Bronchial epithelial cell (primary cell): Measurements from ENCODE around the gene CDK5. TPM values are rescaled to one million over a fixed set of nuclear protein-coding genes. Genes with fewer than 3 reads are reported as not detected.
A peak's percentile ranks its signal among the peaks of the same experiment; 100 is the strongest.

Source experiments
- DNase-seq: peaks from one replicate; pipeline ENCODE4 v3.0.0-alpha.2; 2010; ENCODE audit warnings: low read depth
- FAIRE-seq: peaks from 2 replicates; lab custom pipeline; 2011; peaks lifted over from hg19 to GRCh38; lab: Jason Lieb, UNC
- H3K27me3 ChIP-seq: 2 replicates; pipeline ENCODE4 v1.5.1; 2011; ENCODE audit warnings: low read length; ENCODE audit not compliant: control insufficient read depth, insufficient read depth
- H3K36me3 ChIP-seq: 2 replicates; pipeline ENCODE4 v1.5.1; 2011; ENCODE audit warnings: low read length; ENCODE audit not compliant: control insufficient read depth, insufficient read depth
- H3K4me3 ChIP-seq: 2 replicates; pipeline ENCODE4 v1.5.1; 2011; ENCODE audit warnings: mild to moderate bottlenecking, low read depth, low read length, control low read depth
- CTCF ChIP-seq: IDR thresholded peaks from 2 replicates; pipeline ENCODE4 v1.5.1; 2011; ENCODE audit warnings: mild to moderate bottlenecking, moderate library complexity, low read length, control low read depth, inconsistent platforms; ENCODE audit not compliant: insufficient read depth, severe bottlenecking
- total RNA-seq: library from RNA; depleted of rRNA; stranded (reverse); fragments of >200 nt; gene quantifications from 2 replicates; pipeline ENCODE4 v1.2.1, GENCODE V29; 2014

The CDK5 gene
- total RNA-seq, 1 donor from 2014 or later = 12.4 TPM

DNA sequence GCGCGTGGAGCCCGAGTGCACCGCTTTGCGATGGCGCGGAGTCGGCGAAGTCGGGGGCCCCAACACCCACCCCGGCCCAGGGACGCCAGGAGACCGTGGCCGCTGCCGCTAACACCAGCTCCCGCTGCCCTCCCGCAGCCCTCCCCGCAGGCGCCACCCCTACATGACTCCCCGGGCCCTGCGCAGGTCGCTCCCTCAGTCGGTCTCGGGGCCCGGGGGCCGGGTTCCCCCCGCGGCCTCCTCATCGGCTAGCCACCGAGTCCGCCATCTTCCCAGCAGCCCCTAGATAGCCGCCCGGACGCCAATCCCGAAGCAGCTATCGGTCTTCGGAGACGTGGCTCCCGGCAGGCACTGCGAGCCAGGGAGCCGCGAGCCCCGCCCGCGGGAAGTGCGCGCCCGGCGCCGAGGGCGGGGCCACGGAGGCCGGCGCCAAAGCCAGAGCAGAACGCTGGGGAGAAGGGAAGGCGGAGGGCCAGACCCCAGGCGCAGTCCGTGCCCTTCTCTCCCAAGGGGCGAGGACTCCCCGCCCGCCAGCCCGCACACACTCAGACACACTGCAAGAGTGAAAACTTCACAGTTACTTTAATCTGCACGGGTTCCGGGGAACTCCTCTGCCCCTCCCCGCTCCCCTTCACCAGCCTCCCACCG, 22.9 kb upstream of the CDK5 start, which contains the start of gene FASTK:
Gene FASTK (minus strand): TSS at position 288 of the 648 bp plus-strand sequence. CDS start 43 bp downstream, at position 245.
- DNase-seq (peak; percentile 74), FAIRE-seq (no peak)
- H3K36me3 ChIP-seq = peaks cover 13% of the 10 kb centered on the region
- no peak for TF ChIP-seq CTCF
- peak within 1 kb of the TSS; percentile 92 for H3K4me3 ChIP-seq
- no peaks in the 10 kb centered on the region for H3K27me3 ChIP-seq

- FAIRE-seq (no peak), DNase-seq (no peak)
- Histone ChIP-seq H3K36me3 (peaks cover 16% of the 10 kb centered on the region), H3K4me3 (peak overlapping the region; percentile 92), H3K27me3 (no peaks in the 10 kb centered on the region)
- no peak for TF ChIP-seq CTCF
These were observed 22.4 kb upstream of the CDK5 start for GRCh38 chr7:151080067-151080521.

DNA sequence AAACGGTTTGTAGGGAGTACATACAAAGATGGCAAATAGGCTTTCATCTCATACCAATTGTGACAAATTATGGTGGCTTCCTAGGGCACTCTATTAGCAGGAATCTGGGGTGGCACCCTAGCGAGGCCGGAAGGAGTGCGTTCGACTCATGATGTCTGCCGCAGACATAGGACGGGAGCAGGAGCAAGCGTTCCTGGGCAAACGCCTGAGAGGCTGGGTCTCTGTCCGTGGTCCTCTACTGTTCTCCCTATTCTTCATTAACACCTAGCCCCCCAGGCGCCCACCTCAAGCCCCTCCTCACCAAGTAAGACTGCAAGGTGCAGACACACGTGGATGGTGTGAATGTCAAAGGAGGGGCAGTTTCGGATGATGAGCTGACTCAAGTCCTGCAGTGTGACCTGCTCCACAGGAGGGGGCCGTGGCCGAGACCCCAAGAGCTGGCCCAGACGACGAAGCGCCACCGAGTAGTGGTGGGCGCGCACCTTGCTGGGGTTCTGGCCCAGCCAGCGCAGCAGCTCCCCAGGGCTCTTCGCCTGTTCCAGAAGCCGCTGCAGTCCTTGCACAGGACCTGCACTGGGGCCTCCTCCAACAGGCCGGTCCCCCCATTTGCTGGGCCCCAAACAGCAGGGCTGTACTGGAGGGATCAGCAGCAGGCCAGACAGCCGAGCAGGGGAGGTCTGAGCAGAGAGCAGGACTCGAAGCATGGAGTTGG, 21.7 kb upstream of the CDK5 start:
- H3K36me3 ChIP-seq = peaks cover 19% of the 10 kb centered on the region
- FAIRE-seq = no peak

DNA sequence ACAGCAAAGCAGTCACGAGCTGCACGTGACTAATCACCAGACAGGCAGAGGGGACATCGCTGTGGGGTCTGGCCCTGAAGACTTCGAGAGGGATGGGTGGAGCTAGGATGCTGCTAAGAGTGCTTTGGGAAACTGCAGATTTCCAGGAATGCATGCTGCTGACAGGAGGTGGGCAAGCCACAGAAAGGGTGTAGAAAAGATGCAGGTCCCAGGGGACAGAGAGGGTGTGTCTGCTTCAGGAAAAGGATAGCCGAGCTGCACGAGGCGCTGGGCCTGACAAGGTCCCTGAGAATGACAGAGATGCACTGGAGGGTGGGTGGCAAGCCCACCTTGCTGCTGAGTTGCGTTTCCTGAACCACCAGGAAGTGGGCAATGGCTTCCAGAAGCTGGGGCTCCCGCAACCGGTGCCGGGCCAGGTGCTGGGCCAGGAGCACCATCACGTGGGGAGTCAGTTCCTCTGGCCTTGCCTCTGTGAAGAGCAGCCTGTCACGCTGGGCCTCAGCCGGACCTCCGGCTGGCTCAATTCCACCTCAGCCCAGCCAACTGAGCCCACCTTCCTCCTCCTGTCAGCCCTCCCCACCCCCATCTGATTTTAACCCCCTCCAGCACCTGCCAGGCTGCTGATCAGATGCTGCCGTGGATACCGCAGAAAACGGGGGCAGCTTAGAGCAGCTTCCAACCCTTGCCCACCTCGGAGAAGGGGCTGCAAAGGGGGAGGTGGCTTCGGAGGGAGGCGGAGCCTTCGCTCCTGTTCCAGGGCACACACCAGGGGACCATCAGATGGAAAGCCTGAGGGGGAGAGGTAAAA, 20.7 kb upstream of the CDK5 start:
- DNase-seq (no peak), FAIRE-seq (no peak)
- H3K27me3 ChIP-seq = no peaks in the 10 kb centered on the region
- H3K4me3 ChIP-seq = no peak overlapping the region
- peaks cover 27% of the 10 kb centered on the region for H3K36me3 ChIP-seq
- TF ChIP-seq CTCF = no peak

More for the DNA sequence above, 21.7 kb upstream of the CDK5 start:
- no peaks in the 10 kb centered on the region for H3K27me3 ChIP-seq
- no peak for TF ChIP-seq CTCF
- DNase-seq = no peak
- H3K4me3 ChIP-seq = peak overlapping the region; percentile 92

DNA sequence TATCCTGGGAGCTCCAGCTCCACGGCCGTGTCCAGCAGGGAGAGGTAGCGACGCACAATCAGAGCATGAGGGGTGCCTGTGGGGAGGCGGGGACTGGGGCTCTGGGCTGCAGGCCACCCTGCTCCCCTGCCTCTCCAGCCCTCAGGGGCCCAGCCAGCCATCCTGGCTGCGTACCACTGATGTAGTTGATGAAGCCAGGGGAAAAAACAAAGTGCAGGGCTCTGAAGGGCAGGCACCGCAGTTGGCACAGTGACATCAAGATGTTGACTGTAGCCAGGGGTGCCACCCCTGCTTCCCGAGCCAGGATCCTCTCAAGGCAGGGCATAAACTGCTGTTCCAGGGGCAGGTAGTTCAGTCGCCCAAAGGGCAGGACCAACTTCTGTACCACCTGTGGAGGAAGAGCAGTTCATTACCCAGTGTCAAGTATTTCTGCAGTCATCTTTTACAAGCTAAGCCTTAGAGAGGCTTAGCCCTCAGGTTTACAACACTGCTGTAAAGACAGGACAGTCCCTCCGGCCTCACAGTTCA, 20.1 kb upstream of the CDK5 start:
- no peak for FAIRE-seq

More for the DNA sequence above, 20.1 kb upstream of the CDK5 start:
- H3K4me3 ChIP-seq = no peak overlapping the region
- TF ChIP-seq CTCF = no peak
- H3K36me3 ChIP-seq = peaks cover 27% of the 10 kb centered on the region
- no peak for DNase-seq
- no peaks in the 10 kb centered on the region for H3K27me3 ChIP-seq
